K562 (cell line): ENCODE measurements around the gene PPP3R2. TPM values are rescaled to one million over a fixed set of nuclear protein-coding genes. Genes with fewer than 3 reads are reported as not detected.
"Not testable (repeated sequence)": the region's sequence is repeated elsewhere in the genome, so short reads cannot be mapped to it uniquely, and the experiment has no call there.

ENCODE experiments used
- ATAC-seq: fragments of 200-7000 bp; cut with Tn5 transposase; 3 replicates; pipeline ENCODE4 v1.9.1; 2020; ENCODE audit warnings: moderate library complexity
- BruUV-seq: library from RNA; stranded (reverse); fragments of 400-500 nt; replicated peaks from 2 replicates; lab custom pipeline; 2021; lab: Mats Ljungman, UMichigan
- CTCF ChIA-PET: fragments of 300-600 bp; formaldehyde crosslinking; extraction: SDS; loops from one replicate; lab custom pipeline; 2021; ENCODE audit warnings: low intra/inter-chr PET ratio; lab: Yijun Ruan, JAX
- POLR2A ChIA-PET: fragments of 300-600, 350-650 bp; sonication (Branson Sonifier 250); formaldehyde crosslinking; extraction: SDS; loops from one replicate; lab custom pipeline; 2021; ENCODE audit warnings: antibody characterized with exemption, inconsistent platforms; lab: Yijun Ruan, JAX
- DNase-seq, 4 experiments: peaks; one replicate each; pipeline versions ENCODE4 v3.0.0 to v3.0.0-alpha.2; 2011 to 2018; ENCODE audit warnings: low spot score in 3 of 4, mixed read lengths in 3 of 4; ENCODE audit errors: extremely low read depth in 1 of 4
- FAIRE-seq: peaks from 2 replicates; lab custom pipeline; 2011; peaks lifted over from hg19 to GRCh38; lab: Jason Lieb, UNC
- H2AFZ ChIP-seq: 2 replicates; pipeline ENCODE4 v1.6.0; 2011; ENCODE audit warnings: low read depth, low read length, control low read depth, inconsistent platforms
- H3K27ac ChIP-seq: fragments of 200-600 bp; 3 replicates; pipeline ENCODE4 v1.8.0; 2011; ENCODE audit warnings: low read depth, mild to moderate bottlenecking, control low read depth, inconsistent platforms, low read length, moderate library complexity, mixed read lengths; ENCODE audit errors: extremely low read depth
- H3K27me3 ChIP-seq, 2 experiments: fragments of 300-600 bp in 1 of 2; 2 replicates in 1 of 2; 3 replicates in 1 of 2; pipeline versions ENCODE4 v1.6.0 to v1.8.0; 2011; ENCODE audit warnings: inconsistent platforms in 2 of 2, low read length in 2 of 2, mild to moderate bottlenecking in 1 of 2, mixed read lengths in 1 of 2, moderate library complexity in 1 of 2; ENCODE audit not compliant: control insufficient read depth in 2 of 2, insufficient read depth in 2 of 2
- H3K36me3 ChIP-seq: fragments of 300-600 bp; 3 replicates; pipeline ENCODE4 v1.8.0; 2011; ENCODE audit warnings: mild to moderate bottlenecking, low read length, inconsistent platforms; ENCODE audit not compliant: control insufficient read depth, insufficient read depth
- H3K4me1 ChIP-seq, 2 experiments: fragments of 200-600 bp in 1 of 2; replicated peaks in 1 of 2; 2 replicates in 1 of 2; 3 replicates in 1 of 2; pipeline versions ENCODE4 v1.5.1 to v1.8.0; 2011; ENCODE audit warnings: inconsistent platforms in 2 of 2, low read length in 2 of 2, mild to moderate bottlenecking in 1 of 2, mixed read lengths in 1 of 2, moderate library complexity in 1 of 2; ENCODE audit not compliant: control insufficient read depth in 2 of 2, insufficient read depth in 2 of 2
- H3K4me2 ChIP-seq: 2 replicates; pipeline ENCODE4 v1.6.1; 2011; ENCODE audit warnings: low read length, control low read depth, inconsistent platforms, mixed read lengths; ENCODE audit not compliant: insufficient read depth
- H3K4me3 ChIP-seq: fragments of 200-600 bp; sonication (generic), shearing (Covaris generic); 2 replicates; pipeline ENCODE4 v1.5.1; 2016; ENCODE audit warnings: control low read depth, inconsistent platforms
- H3K79me2 ChIP-seq: fragments of 200-600 bp; 3 replicates; pipeline ENCODE4 v1.8.0; 2011; ENCODE audit warnings: low read length, inconsistent platforms; ENCODE audit not compliant: control insufficient read depth, insufficient read depth
- H3K9ac ChIP-seq, 2 experiments: 2 replicates each; pipeline versions ENCODE4 v1.6.0 to v1.6.1; 2011; ENCODE audit warnings: low read depth in 2 of 2, low read length in 2 of 2, control low read depth in 1 of 2, inconsistent platforms in 1 of 2, mild to moderate bottlenecking in 1 of 2, mixed read lengths in 1 of 2; ENCODE audit not compliant: insufficient read depth in 1 of 2
- H3K9me1 ChIP-seq: one replicate; pipeline ENCODE4 v1.6.0; 2011; ENCODE audit warnings: inconsistent platforms, mild to moderate bottlenecking, low read length, moderate library complexity; ENCODE audit not compliant: control insufficient read depth, insufficient read depth
- H3K9me3 ChIP-seq: replicated peaks from 2 replicates; pipeline ENCODE4 v1.5.1; 2011; ENCODE audit warnings: low read depth, low read length, inconsistent platforms; ENCODE audit not compliant: control insufficient read depth, insufficient read depth
- H4K20me1 ChIP-seq: replicated peaks from 2 replicates; pipeline ENCODE4 v1.6.1; 2011; ENCODE audit warnings: low read length, inconsistent platforms, mixed read lengths; ENCODE audit not compliant: control insufficient read depth, insufficient read depth
- ETV5 ChIP-seq: sonication (generic); formaldehyde crosslinking; IDR thresholded peaks from 2 replicates; pipeline ENCODE4 v1.4.0; 2020; ENCODE audit warnings: low read depth, mild to moderate bottlenecking, missing genetic modification reagents
- FOXA1 ChIP-seq: fragments of 450-650 bp; IDR thresholded peaks from 2 replicates; pipeline ENCODE4 v1.6.1; 2016; ENCODE audit warnings: mild to moderate bottlenecking, borderline replicate concordance
- WGBS: fragments of 100-300 bp; shearing (Covaris generic); methylation state at CpG from one replicate; pipeline ENCODE4 v1.1.6; 2016; ENCODE audit warnings: low coverage, mixed read lengths; ENCODE audit not compliant: insufficient coverage; ENCODE audit errors: missing lambda C conversion rate; 5-methylcytosine and 5-hydroxymethylcytosine counted together
- in situ Hi-C: fragments of 300-500 bp; cut with MboI; formaldehyde crosslinking; loops from 4 replicates; pipeline ENCODE4 v1.15.0; 2018; ENCODE audit warnings: inconsistent platforms, mixed read lengths
- intact Hi-C: fragments of 100-400 bp; cut with micrococcal nuclease; formaldehyde crosslinking; loops from 2 replicates; pipeline ENCODE4 v1.14.2; 2022
- polyA plus RNA-seq, 8 experiments: library from polyadenylated mRNA; depleted of rRNA in 4 of 8; stranded (reverse) in 5 of 8; unstranded in 3 of 8; fragments of >200 nt; fragmentation: Nextera tagmentation in 2 of 8; fragmentation: Illumina TruSeq in 1 of 8; extraction: Ambion mirVana in 2 of 8; extraction: Trizol in 1 of 8; gene quantifications; 2 replicates each; pipeline versions ENCODE4 v1.2.1 to v1.2.3, GENCODE V29; 2011 to 2014; ENCODE audit warnings: inconsistent platforms in 1 of 8, missing spikeins in 1 of 8
- total RNA-seq, 7 experiments: library from RNA; depleted of rRNA in 6 of 7; stranded (reverse); fragments of >200 nt in 6 of 7; fragmentation: Illumina TruSeq in 2 of 7; extraction: Trizol in 2 of 7; gene quantifications; 2 replicates each; pipeline versions ENCODE4 v1.2.1 to v1.2.3, GENCODE V29; 2011 to 2021; ENCODE audit warnings: low replicate concordance in 1 of 7

PPP3R2 gene
- total and polyA plus RNA-seq, 9 of the 15 experiments (the other 6 are each of a cell fraction or from before 2014, with no cell fraction given) = not detected

DNA sequence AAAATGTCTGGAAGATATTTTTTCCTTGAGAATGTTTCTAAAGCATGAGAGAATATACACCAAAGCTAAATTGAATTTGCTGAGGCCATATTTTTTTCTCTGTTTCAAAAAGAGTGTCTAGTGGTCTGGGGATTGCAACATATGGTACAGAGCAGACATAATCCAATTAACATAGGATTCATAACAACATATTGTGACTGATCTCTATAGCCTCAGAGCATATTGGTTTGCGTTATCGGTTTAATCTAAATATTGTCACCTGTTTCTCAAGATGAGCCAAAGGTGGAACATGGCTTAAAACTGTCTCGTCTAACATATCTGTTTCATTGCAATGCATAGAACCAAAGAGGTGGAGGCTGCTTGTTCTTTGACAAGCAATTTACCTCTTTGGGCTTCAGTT lies 3.9 kb downstream of the PPP3R2 start:
- H3K9ac ChIP-seq = no peak overlapping the region
- POLR2A ChIA-PET = no interaction called here
- H3K79me2 ChIP-seq = no peaks in the 10 kb centered on the region
- DNase-seq = no peak
- no peak overlapping the region for H3K4me2 ChIP-seq
- in situ Hi-C loops = no loop called here
- intact Hi-C loops = no loop called here
- no peaks in the 10 kb centered on the region for H3K9me1 ChIP-seq
- H3K4me3 ChIP-seq = no peak overlapping the region
- no peak overlapping the region for H2AFZ ChIP-seq
- 0 out of 5 replicates have a peak, but pooled peaks cover 0 to 3% of the 10 kb centered on the region in 2 experiments for H3K4me1 ChIP-seq
- TF ChIP-seq FOXA1 (no peak), ETV5 (CRISPR knock-in tag) (no peak)
- H4K20me1 ChIP-seq = no peaks in the 10 kb centered on the region
- H3K27me3 ChIP-seq = peaks cover 9 to 18% of the 10 kb centered on the region in 2 experiments
- no peaks in the 10 kb centered on the region for H3K9me3 ChIP-seq
- FAIRE-seq = no peak
- CTCF ChIA-PET = no interaction called here
- ATAC-seq = no peak
- no peak overlapping the region for H3K27ac ChIP-seq
- no TSS peak for BruUV-seq
- no peaks in the 10 kb centered on the region for H3K36me3 ChIP-seq
- 7% methylated on average over 3 of the region's 3 CpGs for WGBS

DNA sequence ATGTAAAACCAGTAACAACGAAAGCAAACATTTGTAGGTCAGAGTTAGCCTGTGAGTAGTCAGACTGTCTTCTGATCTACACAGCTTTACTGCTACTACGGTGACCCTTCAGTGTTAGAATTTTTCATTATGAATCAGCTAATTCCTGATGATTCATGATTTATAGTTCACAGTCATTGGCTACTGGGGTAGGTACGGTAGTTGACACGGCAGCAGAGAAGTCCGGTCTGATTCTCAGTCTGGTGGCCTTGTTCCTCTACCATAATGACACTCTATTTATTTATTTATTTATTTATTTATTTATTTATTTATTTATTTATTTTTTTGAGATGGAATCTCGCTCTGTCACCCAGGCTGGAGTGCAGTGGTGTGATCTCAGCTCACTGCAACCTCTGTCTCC lies 4.7 kb downstream of the PPP3R2 start:
- H3K4me2 ChIP-seq, H4K20me1 ChIP-seq, H3K9me3 ChIP-seq, H3K9ac ChIP-seq, H3K4me1 ChIP-seq, H3K27ac ChIP-seq, intact Hi-C loops, H3K36me3 ChIP-seq, H3K4me3 ChIP-seq, CTCF ChIA-PET, in situ Hi-C loops, BruUV-seq, POLR2A ChIA-PET, FAIRE-seq, ATAC-seq, H3K79me2 ChIP-seq, DNase-seq, H2AFZ ChIP-seq, H3K9me1 ChIP-seq: not testable (repeated sequence)
- peaks cover 6 to 13% of the 10 kb centered on the region in 2 experiments; a peak in 4 of 5 replicates for H3K27me3 ChIP-seq
- WGBS = 4% methylated on average over 6 of the region's 6 CpGs
